Hematopoietic multipotent progenitor cell (in vitro differentiated cells): ENCODE data around the gene ANO8. TPM values are rescaled to one million over a fixed set of nuclear protein-coding genes. Genes with fewer than 3 reads are reported as not detected.

Experiments used
- DNase-seq, 3 donors: peaks; one replicate each; pipeline ENCODE4 v3.0.0-alpha.2; 2011 to 2015; ENCODE audit warnings: low read depth in 2 of 3, low spot score in 2 of 3
- total RNA-seq: library from RNA; depleted of rRNA; stranded (reverse); fragments of >200 nt; gene quantifications from one replicate; pipeline ENCODE4 v1.2.3, GENCODE V29; 2012

Gene ANO8
- total RNA-seq, 1 donor, result 7.8 TPM

- no peak for DNase-seq
Observed at GRCh38 chr19:17330262-17331044, 4.2 kb downstream of the ANO8 start.

DNA sequence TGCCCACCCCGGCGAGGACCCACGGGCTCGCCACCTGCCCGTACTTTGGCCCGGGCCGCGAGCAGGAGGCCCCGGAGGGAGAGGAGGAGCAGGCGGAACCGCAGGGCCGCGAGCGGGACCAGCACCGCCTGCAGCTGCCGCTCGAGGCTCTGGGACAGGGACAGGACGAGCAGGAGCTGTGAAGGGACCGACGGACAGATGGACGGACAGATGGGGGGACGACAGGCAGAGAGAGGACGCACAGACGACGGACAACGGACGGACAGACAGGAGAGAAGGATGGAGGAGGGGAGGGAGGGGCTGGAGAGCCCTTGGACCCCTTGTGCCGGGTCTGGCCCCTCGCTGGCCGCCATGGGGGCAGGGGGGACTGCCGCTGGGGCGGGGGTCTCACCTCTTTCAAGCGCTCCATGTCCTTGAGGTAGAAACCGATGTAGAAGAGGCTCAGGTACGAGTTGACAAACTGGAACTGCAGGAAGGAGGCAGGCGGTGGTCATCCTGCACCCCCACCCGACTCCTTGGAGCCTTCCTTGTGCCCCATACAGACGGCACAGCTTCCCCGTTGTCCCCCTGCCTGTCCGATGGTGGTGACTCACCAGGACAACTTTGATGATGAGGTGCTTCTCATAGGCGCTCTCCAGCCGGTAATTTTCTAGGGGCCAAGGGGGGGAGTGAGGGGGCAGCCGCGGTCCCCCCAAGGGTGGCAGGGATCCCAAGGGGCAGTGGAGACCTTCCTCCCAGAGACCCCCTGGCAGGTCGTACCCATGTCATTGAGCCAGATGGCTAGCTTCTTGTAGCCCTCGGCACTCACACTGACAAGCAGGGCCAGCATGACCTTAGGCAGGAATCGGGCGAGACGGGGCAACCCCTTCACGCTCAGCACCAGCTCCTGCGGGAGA is 5.0 kb downstream of the ANO8 start:
- no peak for DNase-seq

DNA sequence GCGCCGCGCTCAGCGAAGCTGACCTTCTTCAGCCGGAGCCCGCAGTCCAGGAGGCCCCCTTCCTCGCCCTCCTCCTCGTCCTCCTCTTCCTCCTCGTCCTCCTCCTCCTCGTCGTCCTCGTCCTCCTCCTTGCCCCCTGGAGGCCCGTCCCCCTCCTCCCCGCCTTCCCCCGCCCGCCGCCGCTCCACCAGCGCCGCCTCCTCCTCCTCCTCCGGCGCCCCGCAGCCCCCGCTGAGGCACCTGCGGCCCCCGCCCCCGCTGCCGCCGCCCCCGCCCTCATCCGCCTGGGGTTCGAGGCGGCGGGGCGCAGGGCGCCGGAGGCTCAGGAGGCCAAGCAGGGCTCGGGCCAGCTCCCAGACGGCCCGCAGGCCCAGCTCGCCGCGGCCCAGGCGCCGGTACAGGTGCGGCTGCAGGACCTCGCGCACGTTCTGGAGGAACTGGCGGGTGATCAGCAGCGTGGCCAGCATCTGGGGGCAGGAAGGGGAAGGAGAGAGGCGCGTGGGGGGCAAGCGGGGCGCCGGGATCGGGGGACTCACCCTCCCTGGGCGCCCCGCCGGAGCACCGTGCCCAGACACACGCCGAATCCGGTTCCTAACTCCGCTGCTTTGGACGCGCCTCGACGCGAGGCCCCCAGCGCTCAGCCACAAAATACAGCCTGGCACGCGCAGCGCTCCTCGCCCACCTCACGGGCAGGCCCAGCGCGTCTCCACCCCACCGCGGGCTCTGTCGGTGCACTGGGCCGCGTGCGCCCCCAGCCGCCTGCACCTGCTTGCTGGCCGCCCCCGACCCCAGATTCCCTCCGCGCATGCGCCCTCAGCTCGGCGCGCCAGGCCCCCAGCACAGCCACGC is 5.9 kb downstream of the ANO8 start:
- peak in 1 of 3 donors; percentile 41 for DNase-seq

GRCh38 chr19:17327654-17328516 is 6.8 kb downstream of the ANO8 start:
- DNase-seq, result peak in 2 of 3 donors; percentile 56 to 59

GRCh38 chr19:17327068-17327653 is 7.5 kb downstream of the ANO8 start:
- DNase-seq, result no peak

DNA sequence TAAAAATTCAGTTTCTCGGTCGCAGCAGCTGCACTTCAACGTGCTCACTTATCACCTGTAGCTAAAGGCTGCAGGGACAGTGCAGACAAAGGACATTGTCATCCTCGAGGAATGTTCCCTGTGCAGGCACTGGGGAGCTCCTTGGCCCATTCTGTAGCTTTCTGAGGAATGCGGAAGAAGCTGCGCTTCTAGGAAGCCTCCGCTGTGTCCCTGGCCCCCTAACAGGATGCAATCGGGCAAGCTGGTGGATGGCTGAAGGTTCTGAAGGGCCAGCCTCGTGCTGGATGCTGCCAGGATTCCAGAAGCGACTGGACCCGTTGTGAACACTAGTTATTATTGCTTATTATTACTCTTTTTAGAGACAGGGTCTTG is 8.1 kb downstream of the ANO8 start:
- DNase-seq, result no peak

- no peak for DNase-seq
Observed at GRCh38 chr19:17325881-17326594, 8.6 kb downstream of the ANO8 start.

DNA sequence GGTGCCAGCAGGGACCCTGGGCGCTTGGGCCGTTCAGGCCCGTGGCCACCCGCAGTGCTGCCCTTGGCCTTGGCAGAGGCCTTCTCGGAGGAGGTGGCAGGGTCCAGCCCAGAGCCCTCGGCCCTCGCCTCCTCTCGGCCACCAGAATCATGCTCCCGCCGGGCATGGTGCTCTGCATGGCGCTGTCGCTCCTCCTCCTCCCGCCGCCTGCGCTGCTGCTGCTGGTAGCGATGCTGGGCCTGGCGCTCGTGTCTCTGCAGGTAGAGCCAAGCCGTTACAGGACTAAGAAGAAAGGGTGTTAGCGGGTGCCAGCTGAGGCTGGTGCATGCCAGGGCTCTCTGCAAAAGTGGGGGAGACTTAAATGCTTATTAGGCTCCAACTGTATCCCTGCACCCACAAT is 9.5 kb downstream of the ANO8 start:
- DNase-seq, result no peak

DNA sequence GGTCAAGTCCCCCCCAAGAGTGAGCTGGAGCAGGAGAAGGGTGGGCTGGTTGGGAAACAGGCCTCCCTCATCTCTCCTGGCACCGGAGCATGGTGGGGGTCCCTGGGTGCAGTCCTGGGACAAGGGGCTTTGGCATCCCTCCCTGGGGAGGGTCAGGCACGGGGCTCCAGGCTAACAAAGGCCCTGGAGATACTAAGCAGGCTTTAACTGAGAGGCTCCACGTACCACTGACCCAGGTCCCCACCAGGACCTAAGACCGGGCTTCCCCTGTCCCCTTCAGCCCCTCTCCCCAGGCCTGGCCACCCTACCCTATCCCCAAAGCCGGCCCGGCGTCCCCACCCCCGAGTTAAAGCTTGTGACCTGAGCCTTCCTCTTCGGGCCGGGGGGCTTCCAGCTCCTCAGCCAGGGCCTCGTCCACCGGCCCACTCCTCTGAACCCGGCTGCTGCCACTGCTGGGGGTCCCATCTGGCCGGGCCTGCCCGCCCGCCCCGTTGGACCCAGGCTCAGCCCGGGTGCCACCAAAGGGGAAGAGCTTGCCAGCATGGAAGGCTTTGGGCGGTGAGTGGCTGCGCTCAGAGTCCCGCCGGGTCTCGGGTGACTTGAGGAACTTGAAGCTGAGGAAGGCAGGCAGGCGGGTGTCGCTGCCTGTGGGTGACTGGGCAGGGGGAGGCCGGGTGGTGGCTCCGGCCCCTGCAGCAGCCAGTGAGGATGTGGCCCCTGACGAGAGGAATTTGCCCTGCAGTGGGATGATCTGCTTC is 10.1 kb downstream of the ANO8 start:
- DNase-seq, result no peak

GRCh38 chr19:17323964-17324332 is 10.7 kb downstream of the ANO8 start:
- no peak for DNase-seq

- no peak for DNase-seq
Observed at GRCh38 chr19:17323300-17323963, 11.2 kb downstream of the ANO8 start.

- DNase-seq, result no peak
Observed at GRCh38 chr19:17322854-17323253, 11.8 kb downstream of the ANO8 start.

DNA sequence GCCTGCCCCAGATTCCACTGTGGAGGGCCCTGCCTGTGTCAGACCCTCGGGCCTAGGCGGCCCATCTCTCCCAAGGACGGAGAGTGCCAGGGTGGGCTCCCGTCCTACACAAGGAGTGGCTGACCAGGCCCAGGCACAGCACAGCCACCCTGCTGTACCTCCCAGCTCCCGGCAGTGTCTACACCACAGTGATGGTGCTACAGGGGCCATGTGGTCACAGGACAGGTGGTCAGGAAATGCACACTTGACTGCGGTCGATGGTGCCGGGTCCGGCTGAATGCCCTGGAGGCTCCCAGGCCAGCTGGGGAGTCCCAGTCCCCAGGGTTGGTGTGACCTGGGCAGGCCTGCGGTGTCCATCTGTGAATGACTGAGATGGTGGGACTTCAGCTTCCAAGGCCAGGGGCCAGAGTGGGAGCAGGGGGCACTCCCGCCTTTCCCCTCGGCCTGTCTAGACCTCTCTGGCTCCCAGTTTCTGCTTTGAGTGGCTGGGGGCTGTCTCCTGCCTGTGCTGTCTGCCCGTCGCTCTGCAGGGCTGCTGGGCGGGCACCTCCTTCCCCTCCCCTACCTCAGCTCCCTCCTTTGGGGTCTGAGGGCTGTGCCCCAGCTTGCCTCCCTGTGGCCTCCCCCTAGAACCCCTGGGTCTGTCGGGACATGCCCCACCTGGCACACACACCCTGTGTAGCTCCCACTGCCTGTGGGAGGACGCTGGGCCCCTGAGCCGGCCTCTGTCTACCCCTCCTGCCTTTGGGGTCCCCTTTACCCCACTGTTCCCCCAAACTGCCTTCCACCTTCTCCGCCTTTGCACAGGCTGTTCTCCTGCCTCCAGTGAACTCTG is 12.8 kb downstream of the ANO8 start:
- DNase-seq, result no peak

GRCh38 chr19:17320435-17320834 is 14.2 kb downstream of the ANO8 start:
- DNase-seq, result no peak

DNA sequence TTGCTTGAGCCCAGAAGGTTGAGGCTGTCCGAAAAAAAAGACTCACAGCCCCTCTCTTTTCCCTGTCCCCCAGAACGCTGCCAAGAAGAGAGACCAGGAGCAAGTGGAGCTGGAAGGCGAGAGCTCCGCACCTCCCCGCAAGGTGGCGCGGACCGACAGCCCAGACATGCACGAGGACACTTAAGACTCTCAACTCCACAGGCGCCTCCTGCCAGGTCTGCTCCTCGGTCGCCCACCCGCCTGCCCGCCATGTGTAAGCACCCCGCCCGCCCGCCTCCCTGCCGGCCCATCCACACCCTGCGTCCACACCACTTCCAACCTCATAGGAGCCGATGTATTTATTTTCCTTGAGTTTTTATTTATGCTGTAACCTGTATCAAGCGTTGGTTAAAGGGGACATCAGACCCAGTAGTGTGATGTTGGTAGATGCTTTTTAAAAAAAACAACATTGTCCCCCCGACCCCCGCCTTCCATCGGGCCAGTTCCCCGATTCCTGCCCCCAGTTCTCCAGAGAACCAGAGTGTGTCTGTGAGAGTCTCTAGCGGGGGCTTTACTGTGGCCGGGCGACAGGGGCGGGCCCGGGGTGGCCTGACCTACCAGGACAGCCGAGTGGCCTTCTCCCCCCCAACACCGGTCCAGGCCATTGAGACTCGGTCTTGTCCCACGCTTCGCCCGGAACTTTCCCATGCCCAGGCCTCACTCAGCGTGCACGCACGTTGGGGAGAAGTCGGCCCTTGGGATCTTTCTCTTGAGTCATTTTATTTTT is 15.0 kb downstream of the ANO8 start:
- DNase-seq, result no peak

- DNase-seq, result no peak
Observed at GRCh38 chr19:17318966-17319365, 15.7 kb downstream of the ANO8 start.
